B cell (primary cell): Measurements from ENCODE around the gene ATP9A.

Source experiments
- CTCF ChIP-seq: fragments of 200-600 bp; IDR thresholded peaks from one replicate; pipeline ENCODE4 v1.8.0; 2022; ENCODE audit warnings: antibody characterized with exemption, mild to moderate bottlenecking
- EZH2 ChIP-seq: IDR thresholded peaks from 2 replicates; pipeline ENCODE4 v1.6.1; 2012; ENCODE audit warnings: borderline replicate concordance, low read depth, mild to moderate bottlenecking, moderate library complexity, low read length; ENCODE audit not compliant: insufficient read depth, poor library complexity, severe bottlenecking

GRCh38 chr20:51788822-51789221, 20.6 kb upstream of the ATP9A start:
- TF ChIP-seq EZH2 (no peak), CTCF (no peak)
